ENCODE results near the gene MYCBPAP.

The MYCBPAP gene

GRCh38 chr17:50492214-50492613, 16.0 kb upstream of the MYCBPAP start:
- no peak for DNase-seq

DNA sequence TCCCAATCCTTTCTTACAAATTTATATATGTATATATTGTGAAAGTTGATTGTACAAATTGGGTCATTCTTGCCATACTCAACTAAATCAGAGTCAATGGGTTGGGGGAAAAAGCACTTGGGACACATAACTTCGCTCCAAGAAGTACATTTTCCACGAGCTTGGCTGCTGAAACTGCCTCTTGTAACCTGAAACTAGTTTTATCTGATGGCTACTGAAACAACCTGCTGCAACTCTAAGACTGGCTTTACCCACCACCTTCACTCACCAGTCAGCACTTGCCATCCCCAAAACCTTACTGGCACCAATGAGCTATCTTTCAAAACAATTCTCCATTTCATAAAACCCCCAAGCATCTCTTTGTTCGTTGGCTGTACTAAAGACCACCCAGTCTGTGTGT, 14.5 kb upstream of the MYCBPAP start:
- DNase-seq: no peak

- no peak for DNase-seq
These were observed 12.9 kb upstream of the MYCBPAP start for GRCh38 chr17:50495217-50495823.

DNA sequence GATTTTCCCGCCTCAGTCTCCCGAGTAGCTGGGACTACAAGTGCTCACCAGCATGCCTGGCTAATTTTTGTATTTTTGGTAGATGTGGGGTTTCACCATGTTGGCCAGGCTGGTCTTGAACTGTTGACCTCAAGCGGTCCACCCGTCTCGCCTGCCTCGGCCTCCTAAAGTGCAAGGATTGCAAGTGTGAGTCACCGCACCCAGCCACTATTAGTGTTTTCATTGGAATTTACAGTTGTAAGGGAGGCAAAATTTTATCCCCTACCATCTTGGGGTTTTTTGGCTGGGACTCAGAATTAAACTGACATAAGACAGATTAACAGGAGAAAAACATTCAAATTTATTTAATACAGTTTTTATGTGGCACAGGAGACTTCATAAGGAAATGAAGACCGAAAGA, 12.3 kb upstream of the MYCBPAP start:
- DNase-seq: no peak

- DNase-seq: no peak
These were observed 10.0 kb upstream of the MYCBPAP start for GRCh38 chr17:50498021-50498874.

DNA sequence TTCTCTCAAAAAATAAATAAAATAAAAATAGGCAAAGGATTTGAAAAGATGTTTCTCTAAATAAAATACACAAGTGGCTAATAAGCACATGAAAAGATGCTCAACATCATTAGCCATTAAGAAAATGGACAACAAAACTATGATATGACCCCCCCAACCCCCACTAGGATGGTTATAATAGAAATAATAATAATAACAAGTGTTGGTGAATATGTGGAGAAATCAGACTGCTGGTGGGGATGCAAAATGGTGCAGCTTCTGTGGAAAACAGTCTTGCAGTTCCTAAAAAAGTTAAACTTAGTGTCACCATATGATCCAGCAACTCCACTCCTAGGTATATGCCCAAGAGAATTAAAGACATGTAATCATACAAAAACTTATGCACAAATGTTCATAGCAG, 9.0 kb upstream of the MYCBPAP start:
- DNase-seq: no peak

DNA sequence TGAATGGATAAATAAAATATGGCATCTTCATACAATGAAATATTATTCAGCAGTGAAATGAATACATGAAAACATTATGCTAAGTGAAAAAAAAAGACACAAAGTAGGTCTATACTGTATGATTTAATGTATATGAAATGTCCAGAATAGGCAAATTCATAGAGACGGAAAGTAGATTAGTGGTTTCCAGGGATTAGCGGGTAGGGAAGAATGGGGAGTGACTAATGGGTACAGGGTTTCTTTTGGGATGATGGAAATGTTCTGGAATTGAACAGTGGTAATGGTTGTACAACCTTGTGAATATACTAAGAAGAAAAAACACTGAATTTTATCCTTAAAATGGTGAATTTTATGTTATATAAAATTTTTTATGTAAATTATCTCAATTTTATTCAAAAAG, 8.5 kb upstream of the MYCBPAP start:
- DNase-seq: no peak

DNA sequence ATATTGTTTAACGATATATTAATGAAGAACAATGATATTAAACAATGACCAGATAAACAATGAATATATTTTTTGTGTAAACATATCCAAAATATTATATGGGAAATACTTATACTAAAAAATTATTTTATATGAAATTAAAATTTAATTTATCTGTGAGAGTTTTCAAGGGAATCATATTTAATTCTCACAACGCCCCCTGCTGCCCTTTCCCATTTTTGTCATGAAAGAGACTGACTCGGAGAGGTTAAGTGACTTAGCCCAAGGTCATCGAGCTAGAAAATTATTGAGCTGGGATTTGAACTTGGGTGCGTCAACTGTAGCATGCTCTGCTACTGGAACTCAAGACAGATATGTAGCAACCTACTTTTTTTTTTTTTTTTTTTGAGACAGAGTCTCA, 7.2 kb upstream of the MYCBPAP start:
- DNase-seq: no peak

DNA sequence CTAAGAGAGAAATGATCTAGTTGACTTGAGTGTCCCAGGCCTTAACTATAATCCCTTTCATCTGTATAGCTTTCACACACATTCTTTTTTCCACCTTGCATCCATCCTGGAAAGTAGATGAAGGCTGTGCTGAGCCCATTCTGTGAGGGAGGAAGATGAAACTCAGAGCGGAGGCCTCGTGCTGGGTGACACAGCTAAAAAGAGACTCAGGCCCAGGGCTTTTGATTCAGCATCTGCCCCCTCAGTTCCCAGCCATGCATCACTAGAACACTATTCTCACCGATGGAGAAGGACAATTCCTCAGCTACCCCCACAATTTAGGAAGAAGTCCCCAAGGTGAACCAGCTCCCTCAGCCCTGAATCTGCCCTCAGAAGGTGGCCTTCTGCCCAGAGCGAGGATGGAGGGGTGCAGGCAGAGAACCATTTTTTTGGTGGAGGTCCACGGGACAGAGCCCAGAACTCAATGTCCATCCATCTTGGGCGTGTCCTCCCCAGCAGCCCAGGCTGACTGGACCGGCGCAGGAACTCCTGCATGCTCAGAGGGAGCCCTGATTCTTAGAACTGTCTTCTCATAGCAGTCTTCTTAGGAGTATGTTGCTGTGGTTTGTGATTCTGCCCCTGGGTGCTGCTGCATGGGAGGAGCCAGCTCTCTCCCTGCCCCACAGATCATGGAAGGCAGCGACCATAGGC, 5.8 kb upstream of the MYCBPAP start:
- no peak for DNase-seq

- no peak for DNase-seq
These were observed 2.6 kb upstream of the MYCBPAP start for GRCh38 chr17:50505591-50506130.

DNA sequence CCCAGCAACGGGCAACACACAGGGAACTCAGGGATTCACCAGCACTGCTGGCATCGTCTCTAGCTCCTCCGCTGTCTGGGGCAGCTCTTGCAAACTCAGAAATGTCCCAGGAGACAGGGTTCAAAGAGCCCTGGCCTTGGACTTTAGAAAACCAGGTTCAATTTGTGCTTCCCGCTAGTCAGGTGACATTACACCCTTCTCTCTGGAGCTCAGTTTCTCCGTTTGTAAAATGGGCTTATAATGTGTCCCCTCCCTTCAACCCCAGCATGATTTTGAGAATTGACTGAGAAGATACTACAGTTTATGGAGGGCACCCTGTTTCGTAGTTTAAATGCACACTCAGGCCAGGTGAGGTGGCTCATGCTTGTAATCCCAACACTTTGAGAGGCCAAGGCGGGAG, 1.9 kb upstream of the MYCBPAP start:
- no peak for DNase-seq

DNA sequence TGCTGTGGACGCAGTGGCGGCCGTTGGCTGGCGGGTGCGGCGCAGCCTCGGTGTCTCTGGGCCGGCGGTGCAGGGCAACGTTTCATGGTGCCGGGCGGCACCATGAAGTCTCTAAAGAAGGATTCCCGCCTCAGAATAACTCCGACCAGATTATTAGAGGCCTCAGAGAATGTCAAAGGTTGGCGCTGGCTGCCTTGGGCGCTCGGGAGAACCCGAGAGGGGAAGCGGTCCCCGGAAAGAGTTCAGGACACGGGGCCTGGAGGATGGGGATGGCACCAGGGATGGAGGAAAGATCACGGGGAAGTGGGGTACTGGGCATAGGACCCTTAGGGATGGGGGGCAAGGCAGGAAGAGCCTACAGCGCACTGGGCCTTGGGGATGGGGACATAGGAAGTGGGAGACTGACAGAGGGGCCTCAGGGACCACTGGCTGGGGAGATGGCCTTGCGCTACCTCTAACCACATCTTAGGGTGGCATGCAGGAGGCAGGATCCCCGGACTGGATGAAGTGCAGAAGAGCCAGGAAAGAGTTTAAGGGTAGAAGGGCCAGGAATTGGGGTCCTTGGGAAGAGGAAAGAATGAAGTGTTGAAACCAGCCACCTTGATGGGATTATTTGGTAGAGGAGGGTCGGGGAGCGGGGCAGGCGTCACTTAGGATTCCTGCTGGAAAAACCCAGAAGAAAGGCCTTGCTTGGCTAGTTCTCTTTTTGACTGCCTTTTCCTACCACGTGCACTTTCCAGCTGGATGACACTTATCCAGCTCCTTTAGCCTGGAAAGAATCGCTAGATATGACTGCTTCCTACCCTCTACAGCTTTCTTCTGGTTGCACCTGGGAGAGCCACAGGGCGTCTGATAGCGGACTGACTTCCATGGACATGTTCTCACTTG, 578 bp downstream of the MYCBPAP start:
- no peak for DNase-seq

- no peak for DNase-seq
These were observed 2.8 kb downstream of the MYCBPAP start for GRCh38 chr17:50511058-50511457.

DNA sequence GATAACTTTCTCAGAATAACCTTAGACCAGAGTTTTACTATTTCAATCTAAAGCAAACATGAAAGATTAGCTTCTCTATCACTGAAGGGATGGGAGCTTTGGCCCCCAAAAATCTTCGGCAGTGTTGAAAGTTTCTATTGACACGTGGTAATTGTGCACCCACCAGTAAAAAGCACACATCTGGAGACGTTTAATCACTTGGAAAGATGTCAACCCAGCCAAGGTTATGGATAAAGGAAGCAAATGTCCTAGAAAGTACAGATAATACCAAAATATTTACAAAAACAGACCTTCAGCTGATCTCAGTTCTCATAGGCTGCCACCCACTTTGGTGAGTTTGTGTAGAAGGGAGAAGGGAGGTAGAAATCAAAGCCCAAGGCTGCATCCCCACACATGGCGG, 5.3 kb downstream of the MYCBPAP start:
- DNase-seq: no peak

- no peak for DNase-seq
These were observed 6.1 kb downstream of the MYCBPAP start for GRCh38 chr17:50514388-50514787.

- DNase-seq: no peak
These were observed 6.9 kb downstream of the MYCBPAP start for GRCh38 chr17:50514936-50515702.

GRCh38 chr17:50517011-50517410, 8.8 kb downstream of the MYCBPAP start:
- no peak for DNase-seq

GRCh38 chr17:50517504-50518383, 9.5 kb downstream of the MYCBPAP start:
- DNase-seq: no peak

DNA sequence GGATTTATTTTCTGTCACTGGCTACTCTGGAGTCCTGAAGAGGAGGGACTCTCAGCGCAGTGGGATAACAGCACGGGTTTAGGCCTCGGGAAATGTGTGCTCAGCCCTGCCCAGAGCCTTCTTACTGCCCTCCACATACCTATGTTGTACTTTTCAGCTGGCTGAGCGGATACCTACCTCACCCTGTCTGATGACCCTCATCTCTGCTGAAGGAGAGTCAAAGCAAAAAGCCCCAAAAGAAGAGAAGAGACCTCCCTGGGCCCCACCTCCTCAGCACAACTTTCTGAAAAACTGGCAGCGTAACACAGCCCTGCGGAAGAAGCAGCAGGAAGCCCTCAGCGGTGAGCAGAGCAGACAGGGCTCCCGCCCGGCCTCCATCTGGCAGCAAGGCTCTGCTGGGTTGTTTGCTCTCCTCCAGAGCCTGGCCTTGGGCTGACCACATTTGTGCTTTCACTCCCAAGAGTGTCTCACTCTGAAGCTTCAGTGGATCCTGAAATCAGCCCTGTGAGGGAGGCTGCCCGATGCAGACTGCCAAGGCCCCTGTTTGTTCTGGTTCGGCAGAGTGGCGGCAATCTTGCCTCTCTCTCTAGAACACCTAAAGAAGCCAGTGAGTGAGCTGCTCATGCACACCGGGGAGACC, 10.3 kb downstream of the MYCBPAP start:
- no peak for DNase-seq

GRCh38 chr17:50519141-50519834, 11.0 kb downstream of the MYCBPAP start:
- DNase-seq: no peak
